LNCAP (cell line): ENCODE measurements around the gene ARL14EPL.

Experiments
- CTCF ChIP-seq: fragments of 450-650 bp; IDR thresholded peaks from 2 replicates; pipeline ENCODE4 v1.5.1; 2017; ENCODE audit warnings: mild to moderate bottlenecking

The ARL14EPL gene

GRCh38 chr5:116035123-116035522 lies 2.9 kb downstream of the ARL14EPL start:
- TF ChIP-seq CTCF = no peak

- TF ChIP-seq CTCF = peak; percentile 52
Measured at GRCh38 chr5:116037236-116037822, 5.1 kb downstream of the ARL14EPL start.

- TF ChIP-seq CTCF = no peak
Measured at GRCh38 chr5:116038817-116039216, 6.5 kb downstream of the ARL14EPL start.

- no peak for TF ChIP-seq CTCF
Measured at GRCh38 chr5:116042375-116042774, 10.1 kb downstream of the ARL14EPL start.

- TF ChIP-seq CTCF = no peak
Measured at GRCh38 chr5:116044073-116044472, 11.8 kb downstream of the ARL14EPL start.

GRCh38 chr5:116045821-116046220 lies 13.5 kb downstream of the ARL14EPL start:
- no peak for TF ChIP-seq CTCF

GRCh38 chr5:116046261-116046660 lies 14.0 kb downstream of the ARL14EPL start:
- no peak for TF ChIP-seq CTCF

- no peak for TF ChIP-seq CTCF
Measured at GRCh38 chr5:116046823-116047222, 14.6 kb downstream of the ARL14EPL start.
